HEK293T (cell line): ENCODE data around the gene PRR9.
A peak's percentile ranks its signal among the peaks of the same experiment; 100 is the strongest.

ENCODE experiments used
- CTCF ChIA-PET: fragments of 350-600 bp; formaldehyde crosslinking; extraction: SDS; loops from one replicate; lab custom pipeline; 2021; ENCODE audit warnings: antibody characterized with exemption, inconsistent platforms; lab: Yijun Ruan, JAX
- POLR2A ChIA-PET: fragments of 350-600 bp; formaldehyde crosslinking; extraction: SDS; loops from one replicate; lab custom pipeline; 2020; ENCODE audit warnings: antibody characterized with exemption, inconsistent platforms; lab: Yijun Ruan, JAX
- DNase-seq: peaks from one replicate; pipeline ENCODE4 v3.0.0; 2012; ENCODE audit warnings: mixed read lengths; ENCODE audit errors: extremely low spot score
- ARNT ChIP-seq: fragments of 450-650 bp; IDR thresholded peaks from 2 replicates; pipeline ENCODE4 v1.6.1; 2017; ENCODE audit warnings: mild to moderate bottlenecking
- BHLHE40 ChIP-seq: fragments of 450-650 bp; IDR thresholded peaks from 2 replicates; pipeline ENCODE4 v1.6.1; 2016; ENCODE audit warnings: mild to moderate bottlenecking, moderate library complexity, borderline replicate concordance
- CTBP1 ChIP-seq: fragments of 450-650 bp; IDR thresholded peaks from 2 replicates; pipeline ENCODE4 v1.6.1; 2016; ENCODE audit warnings: borderline replicate concordance
- ELF4 ChIP-seq: fragments of 450-650 bp; IDR thresholded peaks from 2 replicates; pipeline ENCODE4 v1.6.1; 2017; ENCODE audit warnings: antibody characterized with exemption
- FOXA1 ChIP-seq: fragments of 450-650 bp; IDR thresholded peaks from 2 replicates; pipeline ENCODE4 v1.6.1; 2016; ENCODE audit warnings: mild to moderate bottlenecking
- FOXK2 ChIP-seq: fragments of 450-650 bp; IDR thresholded peaks from 2 replicates; pipeline ENCODE4 v1.6.1; 2016; ENCODE audit warnings: mild to moderate bottlenecking
- FOXM1 ChIP-seq: fragments of 450-650 bp; IDR thresholded peaks from 2 replicates; pipeline ENCODE4 v1.6.1; 2017; ENCODE audit warnings: mild to moderate bottlenecking, borderline replicate concordance
- HDGF ChIP-seq: fragments of 450-650 bp; IDR thresholded peaks from 2 replicates; pipeline ENCODE4 v1.6.1; 2017; ENCODE audit warnings: antibody characterized with exemption, borderline replicate concordance
- L3MBTL2 ChIP-seq: fragments of 450-650 bp; conservative IDR thresholded peaks from 2 replicates; pipeline ENCODE4 v1.6.1; 2016; ENCODE audit warnings: mild to moderate bottlenecking
- LEF1 ChIP-seq: fragments of 450-650 bp; IDR thresholded peaks from 2 replicates; pipeline ENCODE4 v1.6.1; 2017; ENCODE audit warnings: mild to moderate bottlenecking, borderline replicate concordance
- NFRKB ChIP-seq: fragments of 450-650 bp; IDR thresholded peaks from 2 replicates; pipeline ENCODE4 v1.6.1; 2016; ENCODE audit warnings: mild to moderate bottlenecking, moderate library complexity
- PKNOX1 ChIP-seq: fragments of 450-650 bp; IDR thresholded peaks from 2 replicates; pipeline ENCODE4 v1.6.1; 2016
- SP1 ChIP-seq: fragments of 450-650 bp; IDR thresholded peaks from 2 replicates; pipeline ENCODE4 v1.6.1; 2017
- SUZ12 ChIP-seq: fragments of 450-650 bp; IDR thresholded peaks from 2 replicates; pipeline ENCODE4 v1.6.1; 2016; ENCODE audit warnings: mild to moderate bottlenecking
- TARDBP ChIP-seq: fragments of 450-650 bp; IDR thresholded peaks from 2 replicates; pipeline ENCODE4 v1.6.1; 2016
- ZNF384 ChIP-seq: fragments of 450-650 bp; IDR thresholded peaks from 2 replicates; pipeline ENCODE4 v1.6.1; 2016

PRR9 gene

GRCh38 chr1:153253076-153253475 lies 35.7 kb downstream of the PRR9 start:
- TF ChIP-seq ELF4, result no peak
- no peak for TF ChIP-seq BHLHE40
- TF ChIP-seq ARNT, result no peak
- TF ChIP-seq HDGF, result no peak
- no peak for TF ChIP-seq FOXM1
- no peak for TF ChIP-seq PKNOX1
- no peak for TF ChIP-seq SP1
- TF ChIP-seq LEF1, result no peak
- TF ChIP-seq NFRKB, result no peak
- TF ChIP-seq CTBP1, result no peak
- TF ChIP-seq TARDBP, result no peak
- no peak for TF ChIP-seq L3MBTL2
- no peak for TF ChIP-seq FOXK2
- TF ChIP-seq FOXA1, result no peak
- no peak for TF ChIP-seq ZNF384
- TF ChIP-seq SUZ12, result no peak
- no peak for DNase-seq
- ChIA-PET CTCF (interaction anchor here (0.7 kb wide), 1 partner anchor 9 kb away, joined by 3 read pairs; no protein-coding TSS in a partner anchor), POLR2A (no interaction called here)

GRCh38 chr1:153253693-153254092 lies 36.3 kb downstream of the PRR9 start:
- DNase-seq, result no peak
- no peak for TF ChIP-seq BHLHE40
- TF ChIP-seq LEF1, result no peak
- CTCF ChIA-PET, result no interaction called here
- POLR2A ChIA-PET, result no interaction called here

DNA sequence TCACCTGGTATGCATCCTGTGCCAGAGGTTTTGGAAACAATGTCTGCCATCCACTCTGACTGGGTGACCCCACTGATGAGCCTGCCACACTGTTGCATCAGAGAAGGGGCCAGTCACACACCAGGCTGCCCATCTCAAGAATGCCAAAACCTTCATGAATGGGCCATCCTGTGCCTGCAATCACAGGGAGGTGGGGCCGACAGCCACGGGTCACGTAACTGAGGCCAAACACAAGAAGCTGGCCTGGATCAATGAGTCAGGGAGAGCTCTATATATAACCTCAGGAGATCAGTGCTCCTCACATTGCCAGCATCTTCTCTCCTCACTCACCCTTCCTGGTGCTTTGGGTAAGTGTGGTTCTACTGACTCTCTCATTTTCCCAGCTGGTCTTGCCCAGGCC lies 42.0 kb downstream of the PRR9 start, which contains the start of gene LORICRIN:
TSS of gene LORICRIN (plus strand) at position 301 of the 400 bp plus-strand sequence. CDS start 1,263 bp downstream, outside the sequence.
- TF ChIP-seq TARDBP, result no peak
- TF ChIP-seq SUZ12, result no peak
- no peak for TF ChIP-seq FOXK2
- no peak for TF ChIP-seq LEF1
- no peak for TF ChIP-seq CTBP1
- no peak for TF ChIP-seq PKNOX1
- no peak for TF ChIP-seq FOXM1
- TF ChIP-seq NFRKB, result no peak
- no peak for TF ChIP-seq BHLHE40
- no peak for TF ChIP-seq HDGF
- TF ChIP-seq ZNF384, result no peak
- TF ChIP-seq FOXA1, result no peak
- TF ChIP-seq L3MBTL2, result no peak
- no peak for TF ChIP-seq SP1
- no peak for TF ChIP-seq ARNT
- TF ChIP-seq ELF4, result no peak
- ChIA-PET CTCF (interaction anchor here (0.6 to 1.3 kb wide), 3 partner anchors 25 to 31 kb away, joined by 3 to 4 read pairs (median 3); no protein-coding TSS in a partner anchor), POLR2A (no interaction called here)
- DNase-seq, result no peak

DNA sequence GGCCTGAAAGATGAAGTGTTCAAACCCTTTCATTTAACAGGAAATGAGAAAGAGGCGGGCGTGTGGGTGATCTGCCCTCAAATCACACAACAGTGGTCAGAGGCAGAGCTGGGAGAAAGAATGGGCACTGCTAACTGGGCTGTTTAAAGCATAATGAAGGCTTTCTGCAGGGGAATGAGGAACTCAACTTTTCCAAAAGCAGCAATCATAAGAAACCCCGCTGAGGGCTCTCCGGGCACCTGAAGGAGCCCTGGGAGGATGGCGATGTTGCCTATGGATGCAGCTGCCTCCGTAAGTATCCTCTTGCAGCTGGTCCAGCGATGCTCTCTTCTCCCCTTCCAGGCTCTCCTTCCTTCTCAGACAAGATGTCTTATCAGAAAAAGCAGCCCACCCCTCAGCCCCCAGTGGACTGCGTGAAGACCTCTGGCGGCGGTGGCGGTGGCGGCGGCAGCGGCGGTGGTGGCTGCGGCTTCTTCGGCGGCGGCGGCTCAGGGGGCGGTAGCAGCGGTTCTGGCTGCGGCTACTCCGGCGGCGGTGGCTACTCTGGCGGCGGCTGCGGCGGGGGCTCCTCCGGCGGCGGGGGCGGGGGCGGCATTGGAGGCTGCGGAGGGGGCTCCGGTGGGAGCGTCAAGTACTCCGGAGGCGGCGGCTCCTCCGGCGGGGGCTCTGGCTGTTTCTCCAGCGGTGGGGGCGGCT lies 43.3 kb downstream of the PRR9 start:
- TF ChIP-seq BHLHE40, result no peak
- CTCF ChIA-PET, result interaction anchor here (1.8 kb wide), 1 partner anchor 17 kb away, joined by 5 read pairs; no protein-coding TSS in a partner anchor
- POLR2A ChIA-PET, result no interaction called here
- DNase-seq, result peak; percentile 39

- no peak for TF ChIP-seq FOXA1
- no peak for TF ChIP-seq L3MBTL2
- no peak for TF ChIP-seq NFRKB
- TF ChIP-seq CTBP1, result no peak
- no peak for TF ChIP-seq SP1
- no peak for TF ChIP-seq FOXM1
- no peak for TF ChIP-seq TARDBP
- TF ChIP-seq ELF4, result no peak
- TF ChIP-seq FOXK2, result no peak
- TF ChIP-seq SUZ12, result no peak
- no peak for TF ChIP-seq HDGF
- no peak for TF ChIP-seq PKNOX1
- no peak for TF ChIP-seq BHLHE40
- ChIA-PET CTCF (interaction anchor here (0.7 to 1.8 kb wide), 3 partner anchors 16 to 33 kb away, joined by 3 to 5 read pairs (median 3); no protein-coding TSS in a partner anchor), POLR2A (no interaction called here)
- peak; percentile 54 for DNase-seq
Observed at GRCh38 chr1:153261281-153262069, 44.1 kb downstream of the PRR9 start.

DNA sequence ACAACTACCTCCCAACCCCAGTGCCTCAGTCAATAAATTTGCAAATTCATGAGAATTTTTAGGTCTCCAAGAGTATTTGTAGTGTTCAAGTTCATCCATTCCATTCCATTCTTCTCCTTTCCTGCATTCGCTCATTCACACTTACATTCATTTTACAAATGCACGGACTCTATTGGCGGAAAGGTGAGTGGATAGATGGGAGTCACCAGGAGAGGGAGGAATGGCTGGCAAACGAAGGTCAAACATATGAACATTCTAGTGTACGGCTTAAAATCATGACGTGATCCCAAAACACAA lies 44.6 kb downstream of the PRR9 start:
- ChIA-PET CTCF (interaction anchor here (0.7 to 1.8 kb wide), 3 partner anchors 16 to 33 kb away, joined by 3 to 5 read pairs (median 3); no protein-coding TSS in a partner anchor), POLR2A (no interaction called here)
- TF ChIP-seq ZNF384 (no peak), SP1 (no peak), FOXK2 (no peak), CTBP1 (no peak), FOXA1 (no peak), NFRKB (no peak), LEF1 (no peak), FOXM1 (no peak), PKNOX1 (no peak), BHLHE40 (no peak), SUZ12 (no peak), TARDBP (no peak), ARNT (no peak), HDGF (no peak)
- no peak for DNase-seq
